GM18868 (cell line): ENCODE measurements around the gene NTRK1.

Experiments used
- ATAC-seq: cut with Tn5 transposase; IDR thresholded peaks from one replicate; pipeline ENCODE4 v1.9.1; 2021; ENCODE audit warnings: mild to moderate bottlenecking, moderate library complexity; ENCODE audit not compliant: unreplicated experiment

The NTRK1 gene

DNA sequence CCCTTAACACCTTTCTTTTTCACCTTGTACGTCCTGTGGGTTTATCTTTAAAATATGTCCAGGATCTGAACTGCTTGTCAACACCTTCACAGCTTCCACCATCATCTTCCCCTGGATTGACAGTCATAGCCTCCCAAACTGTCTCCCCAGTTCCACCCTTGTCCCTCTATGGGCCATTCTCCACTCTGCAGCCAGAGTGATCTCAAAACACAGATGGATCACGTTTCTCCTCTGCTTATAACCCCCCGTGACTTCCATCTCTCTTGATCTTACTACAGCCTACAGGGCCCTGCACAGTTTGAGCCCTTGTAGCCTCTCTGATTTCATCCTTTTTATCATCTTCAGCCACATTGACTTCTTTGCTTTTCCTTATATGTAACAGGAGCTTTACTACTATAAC is 6.0 kb upstream of the NTRK1 start:
- no peak for ATAC-seq

DNA sequence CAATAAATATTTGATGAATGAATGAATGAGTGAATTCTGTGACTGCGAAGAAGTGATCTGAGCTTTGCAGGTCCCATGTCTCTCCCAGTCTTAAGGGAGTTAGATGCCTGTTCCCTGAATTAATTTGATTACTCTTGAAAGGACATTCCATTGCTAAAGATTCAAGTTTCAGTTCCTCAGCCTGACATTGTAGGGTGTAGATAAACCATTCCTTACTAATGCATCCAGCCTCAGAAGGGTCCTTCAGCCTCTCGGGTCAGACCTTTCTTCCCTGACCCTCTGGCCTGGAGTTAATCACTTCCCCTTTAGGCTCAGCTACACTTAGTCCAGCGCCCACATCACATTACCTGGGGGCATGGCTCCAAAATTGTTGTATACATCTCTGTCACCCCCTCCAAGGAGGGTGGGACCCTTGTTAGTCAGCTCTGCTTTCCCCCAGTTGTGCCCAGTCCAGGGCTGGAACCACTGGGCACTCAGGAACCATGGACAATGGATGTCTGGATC is 4.3 kb upstream of the NTRK1 start:
- ATAC-seq = no peak

DNA sequence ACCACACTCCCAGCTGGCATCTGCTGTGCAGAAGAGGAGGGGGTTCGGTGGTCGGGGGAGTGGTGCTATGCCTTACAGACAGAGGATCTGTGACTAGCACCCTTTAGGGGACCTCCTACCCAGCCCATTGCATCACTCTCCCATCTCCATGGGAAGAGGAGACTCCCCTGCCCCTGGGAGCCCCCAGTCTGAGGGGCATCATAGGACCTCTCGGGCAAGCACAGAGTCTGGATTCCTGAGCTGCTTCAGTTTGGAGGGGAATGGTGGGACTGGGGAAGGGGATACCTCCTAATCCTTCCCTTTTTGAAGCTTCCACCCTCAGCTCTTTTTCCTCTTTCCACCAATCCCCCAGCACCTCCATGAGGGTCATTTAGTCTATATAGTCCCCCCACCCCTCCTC is 3.1 kb upstream of the NTRK1 start:
- ATAC-seq = no peak

DNA sequence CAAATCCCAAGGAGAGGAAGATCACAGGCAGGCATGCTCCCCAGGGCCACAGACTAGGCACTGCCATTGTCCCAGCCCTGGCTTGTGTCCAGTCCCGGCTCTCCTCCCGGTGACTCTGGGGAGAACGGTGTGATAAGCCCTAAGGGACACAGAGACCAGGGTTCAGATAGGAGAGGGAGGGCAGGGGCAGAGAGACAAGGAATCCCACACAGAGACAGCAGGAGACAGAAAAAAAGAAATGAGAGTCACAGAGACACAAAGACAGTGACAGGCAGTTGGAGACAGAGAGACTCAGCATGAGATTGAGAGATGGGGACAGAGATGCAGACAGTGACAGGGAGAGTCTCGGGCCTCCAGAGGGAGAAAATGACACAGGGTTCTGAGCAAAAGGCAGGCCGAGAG is 2.1 kb upstream of the NTRK1 start:
- ATAC-seq = no peak

GRCh38 chr1:156858959-156859522 is 1.6 kb upstream of the NTRK1 start, which contains the start of gene INSRR:
TSS of gene INSRR (minus strand) at chr1:156859117. CDS start at chr1:156858621, 496 bp downstream.
- no peak for ATAC-seq

GRCh38 chr1:156859523-156860112 is 1.0 kb upstream of the NTRK1 start:
- no peak for ATAC-seq

DNA sequence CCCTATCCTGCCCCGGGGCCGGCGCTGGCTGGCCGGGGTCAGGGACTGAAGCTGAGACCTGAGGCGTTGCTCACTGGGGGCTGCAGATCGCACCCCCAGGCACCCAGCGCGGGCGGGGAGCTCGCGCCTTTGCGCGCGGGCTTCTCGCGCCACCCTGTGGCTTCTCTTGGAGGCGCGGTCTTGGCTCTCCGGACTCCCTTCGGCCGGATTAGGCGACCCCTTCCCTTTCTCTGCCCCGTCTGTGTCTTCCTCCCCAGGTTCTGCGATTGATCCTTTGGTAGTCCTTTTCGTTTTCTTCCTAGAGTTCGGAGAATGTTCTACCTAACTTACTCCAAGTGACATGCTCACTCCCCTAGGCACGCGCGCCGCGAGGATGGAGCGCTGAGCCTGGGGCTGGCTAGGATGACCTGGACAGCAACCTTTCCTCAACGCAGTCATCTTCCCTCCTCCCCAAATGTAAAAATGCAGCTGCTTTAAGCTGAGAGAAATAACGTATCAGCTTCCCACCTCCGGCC is 495 bp upstream of the NTRK1 start:
- no peak for ATAC-seq

DNA sequence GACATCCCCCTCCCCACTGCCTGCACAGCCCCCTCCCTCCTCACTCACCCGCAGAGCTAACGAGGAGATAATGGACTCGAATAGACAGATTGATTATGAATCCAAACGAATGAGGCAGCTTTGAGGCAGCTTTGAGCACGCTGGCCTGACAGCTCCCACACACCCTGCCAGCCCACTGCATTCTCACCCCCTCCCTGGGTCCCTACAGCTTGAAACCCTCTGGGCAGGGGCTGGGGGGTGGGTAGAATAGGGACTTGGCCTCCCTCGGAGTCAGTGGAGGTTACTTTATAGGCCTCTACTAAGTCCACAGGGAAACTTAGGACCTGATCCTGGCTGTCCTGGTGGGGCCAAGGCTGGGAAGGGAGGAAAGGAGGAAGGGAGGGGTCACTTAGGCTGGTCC is 1.9 kb downstream of the NTRK1 start:
- no peak for ATAC-seq

DNA sequence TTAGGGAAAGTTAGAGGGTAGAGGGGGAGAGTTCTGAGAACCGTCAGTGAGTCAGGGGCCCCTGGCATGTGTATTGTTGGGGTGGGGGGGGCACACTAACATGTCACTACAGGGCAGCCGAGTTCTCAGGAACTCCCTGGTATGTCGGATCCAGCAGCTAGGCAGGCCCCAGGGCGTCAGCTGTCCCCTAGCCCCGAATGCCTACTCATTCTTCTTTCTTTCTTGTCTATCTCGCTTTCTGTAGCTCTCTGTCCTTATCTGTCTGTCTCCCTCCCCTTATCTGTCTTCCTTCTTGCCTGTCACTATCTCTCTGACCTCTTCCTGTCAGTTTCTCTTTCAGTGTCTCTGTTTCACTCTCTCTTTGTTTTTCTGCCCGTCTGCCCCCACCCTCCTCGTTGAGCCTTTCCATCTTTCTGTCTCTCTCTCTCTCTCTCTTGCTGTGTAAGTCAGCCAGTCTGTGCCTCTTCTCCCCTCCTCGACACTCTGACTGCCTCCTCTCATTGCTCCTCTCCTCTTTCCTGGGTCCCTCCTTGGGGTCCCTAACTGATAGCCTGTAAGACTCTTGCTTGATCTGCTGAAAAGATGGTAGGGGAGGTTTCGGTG is 2.4 kb downstream of the NTRK1 start:
- no peak for ATAC-seq

DNA sequence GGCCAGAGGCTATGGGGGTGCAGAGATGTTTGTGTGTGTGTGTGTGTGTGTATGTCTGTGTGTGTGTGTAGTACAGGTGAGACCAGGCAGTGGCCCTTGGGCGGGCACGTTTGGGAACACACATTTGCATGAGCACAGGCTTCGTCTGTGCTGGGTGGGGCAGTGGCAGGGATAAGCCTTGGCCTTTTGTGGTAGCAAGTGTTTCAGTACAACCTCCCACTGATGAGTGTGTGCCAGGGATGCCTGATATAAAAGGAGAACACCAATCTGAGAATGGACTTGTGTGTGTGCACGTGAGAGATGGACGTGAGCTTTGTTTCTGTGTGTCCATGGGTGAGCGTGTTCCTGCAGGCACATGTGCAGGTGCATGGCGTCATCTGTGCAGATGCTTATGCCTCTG is 3.0 kb downstream of the NTRK1 start:
- ATAC-seq = no peak

- no peak for ATAC-seq
Observed at GRCh38 chr1:156864796-156865195, 4.1 kb downstream of the NTRK1 start.

- no peak for ATAC-seq
Observed at GRCh38 chr1:156865258-156865657, 4.6 kb downstream of the NTRK1 start.

DNA sequence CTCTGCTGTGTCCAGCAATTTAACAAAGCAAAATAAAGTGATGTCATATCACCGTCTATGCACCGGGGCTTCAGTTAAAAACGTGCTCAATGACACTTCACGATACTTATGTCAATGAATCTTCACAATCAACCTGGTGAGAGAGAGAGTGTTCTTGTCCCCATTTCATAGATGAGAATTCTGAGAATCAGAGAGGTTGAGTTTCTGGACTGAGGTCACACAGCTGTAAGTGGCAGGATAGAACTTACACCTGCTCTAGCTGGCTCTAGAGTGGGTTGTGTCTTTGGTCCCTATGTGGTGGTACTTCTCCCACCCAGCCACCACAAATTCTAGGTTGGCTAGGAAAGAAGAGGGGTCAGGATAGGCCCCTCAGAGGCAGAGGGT is 5.2 kb downstream of the NTRK1 start:
- no peak for ATAC-seq

GRCh38 chr1:156866249-156866909 is 5.7 kb downstream of the NTRK1 start:
- ATAC-seq = no peak

- ATAC-seq = no peak
Observed at GRCh38 chr1:156868341-156868740, 7.7 kb downstream of the NTRK1 start.

DNA sequence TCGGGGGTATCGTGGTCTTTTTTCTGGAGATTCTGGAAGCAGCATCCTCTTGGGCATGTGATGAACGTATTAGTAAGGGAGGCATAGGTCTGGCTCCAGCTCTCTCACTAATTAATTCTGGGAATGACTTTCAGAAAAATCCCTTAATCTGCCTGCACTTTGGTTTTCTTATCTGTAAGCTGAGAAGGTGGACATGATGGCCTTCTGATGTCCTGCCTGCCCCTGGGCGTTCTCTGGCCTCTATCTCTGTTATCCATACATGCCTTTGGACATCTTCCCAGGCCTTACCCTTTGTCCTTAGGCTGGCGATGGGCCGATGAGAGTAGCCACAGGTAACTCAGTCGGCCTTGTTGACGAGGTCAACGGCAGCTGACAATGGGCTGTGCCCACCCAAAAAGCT is 8.8 kb downstream of the NTRK1 start:
- no peak for ATAC-seq

- no peak for ATAC-seq
Observed at GRCh38 chr1:156873659-156874058, 13.0 kb downstream of the NTRK1 start.

DNA sequence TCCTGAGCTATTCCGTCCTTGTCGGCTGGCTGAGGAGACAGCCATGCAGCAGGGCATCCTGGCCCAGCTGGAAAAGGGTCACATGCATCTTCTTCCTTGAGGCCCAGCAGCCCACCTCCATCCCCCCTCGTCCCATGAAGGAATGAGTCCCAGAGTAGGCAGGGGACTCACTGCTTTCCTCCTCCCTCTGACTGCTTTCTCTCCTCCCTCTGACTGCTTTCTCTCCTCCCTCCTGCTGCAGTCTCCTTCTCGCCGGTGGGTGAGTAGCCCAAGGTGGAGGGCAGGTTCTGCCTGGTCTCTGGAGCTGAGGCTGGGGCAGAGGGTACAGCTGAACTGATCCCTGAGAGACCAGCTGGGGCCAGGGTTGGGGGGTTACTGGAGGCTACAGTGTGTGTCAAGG is 13.5 kb downstream of the NTRK1 start:
- ATAC-seq = no peak

- ATAC-seq = no peak
Observed at GRCh38 chr1:156874572-156875340, 14.1 kb downstream of the NTRK1 start.

GRCh38 chr1:156875341-156875615 is 14.6 kb downstream of the NTRK1 start:
- ATAC-seq = no peak

DNA sequence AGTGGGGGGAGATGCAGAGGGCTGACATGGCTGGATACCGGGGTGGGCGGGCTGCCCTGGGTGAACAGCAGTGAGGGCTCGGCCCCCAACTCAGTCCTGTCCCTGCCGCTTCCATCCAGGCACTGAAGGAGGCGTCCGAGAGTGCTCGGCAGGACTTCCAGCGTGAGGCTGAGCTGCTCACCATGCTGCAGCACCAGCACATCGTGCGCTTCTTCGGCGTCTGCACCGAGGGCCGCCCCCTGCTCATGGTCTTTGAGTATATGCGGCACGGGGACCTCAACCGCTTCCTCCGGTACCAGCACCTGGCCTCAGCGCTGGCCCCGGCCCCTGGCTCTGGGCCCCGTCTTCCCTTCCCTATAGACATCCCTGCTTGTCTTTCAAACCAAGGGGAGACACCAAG is 15.6 kb downstream of the NTRK1 start:
- no peak for ATAC-seq
